NCI-H146 (cell line): ENCODE results near the gene ART4.

Source experiments
- DNase-seq: peaks from one replicate; lab custom pipeline; 2025; lab: John Stamatoyannopoulos, UW

The ART4 gene, protein sequence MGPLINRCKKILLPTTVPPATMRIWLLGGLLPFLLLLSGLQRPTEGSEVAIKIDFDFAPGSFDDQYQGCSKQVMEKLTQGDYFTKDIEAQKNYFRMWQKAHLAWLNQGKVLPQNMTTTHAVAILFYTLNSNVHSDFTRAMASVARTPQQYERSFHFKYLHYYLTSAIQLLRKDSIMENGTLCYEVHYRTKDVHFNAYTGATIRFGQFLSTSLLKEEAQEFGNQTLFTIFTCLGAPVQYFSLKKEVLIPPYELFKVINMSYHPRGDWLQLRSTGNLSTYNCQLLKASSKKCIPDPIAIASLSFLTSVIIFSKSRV

DNA sequence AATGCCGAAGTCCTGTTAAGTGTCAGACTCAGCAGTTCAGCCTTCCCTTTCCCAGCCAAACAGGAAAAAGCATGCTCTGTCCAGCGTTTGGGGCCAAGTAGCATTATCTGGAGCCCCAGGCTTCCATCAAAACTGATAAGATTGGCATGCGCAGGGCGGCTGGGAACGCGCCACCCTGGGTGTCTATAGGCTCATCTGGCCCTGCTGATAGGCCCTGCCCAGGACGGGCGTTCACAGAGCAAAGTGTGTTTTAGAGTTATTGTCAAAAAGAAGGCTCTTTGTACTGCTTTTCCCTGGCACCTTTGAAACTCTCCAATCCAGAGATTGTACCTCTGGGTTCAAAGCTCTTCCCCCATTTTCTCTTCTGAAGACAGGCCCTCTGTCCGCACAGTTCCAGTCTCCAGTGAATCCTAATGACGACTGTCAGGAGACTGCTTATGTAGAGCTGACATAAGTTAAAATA lies at the start of gene ART4:
TSS of gene ART4 (minus strand) at position 102 of the 463 bp plus-strand sequence. CDS start 413 bp downstream, outside the sequence.
- no peak for DNase-seq

DNA sequence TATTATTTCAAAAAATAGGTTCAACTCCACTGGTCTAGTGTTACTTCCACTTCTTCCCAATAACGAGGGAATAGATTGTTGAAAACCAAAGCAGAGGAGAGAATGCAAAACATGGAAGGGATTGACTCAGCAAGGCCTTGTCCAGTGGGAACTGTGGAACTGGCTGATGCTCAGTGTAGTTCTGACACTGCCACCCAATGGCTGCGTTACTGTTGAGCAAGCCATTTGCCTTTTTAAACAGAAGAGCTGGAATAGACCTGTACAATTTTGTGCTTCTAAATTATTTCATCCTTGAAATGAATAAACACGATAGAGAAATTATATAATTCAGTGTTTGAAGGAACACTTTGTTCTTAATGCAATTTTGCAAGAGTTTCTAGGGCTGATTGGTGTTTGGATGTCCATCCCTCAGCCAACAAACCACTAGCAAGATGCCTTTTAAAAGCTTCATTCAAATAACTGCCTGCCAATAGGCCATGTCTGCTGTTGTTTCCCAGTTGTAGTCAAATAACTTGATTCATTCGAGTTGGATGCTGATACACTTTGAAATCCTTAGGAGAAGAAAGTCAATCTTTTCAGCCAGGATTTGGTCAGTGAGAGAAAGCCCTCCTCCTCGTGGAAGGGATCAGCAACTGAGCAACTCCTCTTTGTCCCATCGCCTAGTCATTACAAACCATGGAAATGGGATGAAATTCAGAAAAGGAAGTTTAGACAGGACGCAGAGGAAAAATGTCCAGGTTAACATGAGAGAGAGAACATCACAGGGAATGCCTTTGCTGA lies 49.6 kb upstream of the ART4 start:
- DNase-seq: no peak

DNA sequence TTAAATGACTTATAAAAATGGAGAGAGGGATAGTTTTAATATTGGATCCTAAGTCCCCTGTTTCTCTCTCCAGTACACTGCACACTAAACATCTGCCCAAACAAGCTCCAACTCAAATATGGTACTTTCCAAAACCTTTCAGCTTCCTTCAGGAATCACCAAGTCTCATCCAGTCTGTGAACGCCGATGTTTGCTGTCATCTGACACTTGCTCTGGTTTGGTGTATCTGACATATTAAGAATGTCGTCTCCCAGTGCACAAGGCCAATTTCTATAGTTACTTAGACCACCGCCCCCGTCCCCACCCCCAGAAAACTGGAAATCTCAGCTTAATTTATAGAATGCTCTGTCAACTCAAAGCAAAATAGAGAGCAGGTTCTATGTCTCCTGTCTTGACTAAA lies 47.4 kb upstream of the ART4 start:
- DNase-seq: no peak

DNA sequence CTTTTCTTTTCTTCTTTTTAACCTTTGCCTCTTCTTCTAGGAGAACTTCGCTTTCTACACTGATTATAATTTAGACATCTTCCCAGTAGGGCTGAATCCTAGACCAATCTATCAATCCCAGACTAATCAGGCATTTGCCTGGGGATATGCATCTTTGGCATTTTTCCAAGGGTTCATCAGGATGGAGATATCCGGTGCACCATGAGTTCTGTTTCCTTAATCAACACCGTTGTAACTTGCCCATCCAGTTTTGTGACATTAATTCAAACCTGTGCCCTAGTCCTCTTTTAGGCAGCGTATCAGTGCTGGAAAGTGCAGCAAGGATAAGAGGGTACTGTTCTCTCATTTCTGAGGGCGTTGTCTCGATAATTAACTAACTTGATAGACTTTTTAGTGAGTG lies 42.9 kb upstream of the ART4 start:
- peak; percentile 7 for DNase-seq

DNA sequence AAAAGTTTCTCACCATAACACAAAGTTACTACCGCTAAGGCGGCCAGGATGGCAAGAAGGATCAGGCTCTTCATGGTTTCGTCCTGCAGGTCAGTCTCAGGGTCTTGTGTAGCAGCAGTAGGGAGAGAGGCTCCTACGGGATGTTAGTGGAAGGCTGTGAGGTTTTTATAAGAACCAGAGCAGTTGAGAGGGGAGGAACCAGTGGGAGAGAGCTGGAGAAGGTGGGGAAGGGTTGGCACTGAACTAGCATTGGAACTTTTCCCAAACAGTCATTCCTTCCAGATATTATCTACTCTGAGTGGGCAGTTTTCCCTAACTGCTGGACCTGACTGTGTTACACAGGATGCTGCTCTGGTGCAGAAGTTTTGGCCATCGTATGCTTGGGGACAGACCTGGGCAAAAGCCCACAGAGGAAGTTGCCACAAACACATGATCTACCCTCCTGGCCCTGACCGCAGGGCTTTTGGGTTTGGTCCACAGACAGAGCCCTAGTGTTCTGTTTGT lies 42.4 kb upstream of the ART4 start, which contains the start of gene MGP:
TSS of gene MGP (minus strand) at position 137 of the 504 bp plus-strand sequence. CDS start at position 74, 63 bp downstream.
- DNase-seq: no peak

DNA sequence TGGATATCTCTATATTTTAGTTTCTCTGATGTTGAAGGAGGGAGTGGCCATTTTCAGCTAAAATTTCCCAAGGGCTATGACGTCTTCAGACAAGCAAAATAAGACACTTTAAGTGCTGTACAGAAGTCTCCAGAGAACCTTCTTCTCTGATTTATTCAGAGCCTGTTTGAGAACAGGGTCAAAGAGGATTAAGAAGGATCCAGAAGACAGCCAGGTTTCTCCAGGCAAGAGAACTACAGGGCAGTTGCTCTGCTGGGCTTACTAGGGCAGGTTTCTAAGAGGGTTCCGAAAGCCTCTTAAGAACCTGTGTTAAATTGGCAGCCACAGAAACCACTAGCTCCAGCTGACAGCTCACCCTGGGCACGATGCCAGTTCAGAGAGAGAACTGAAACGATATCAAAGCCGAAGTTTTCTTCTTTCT lies 41.1 kb upstream of the ART4 start:
- no peak for DNase-seq

DNA sequence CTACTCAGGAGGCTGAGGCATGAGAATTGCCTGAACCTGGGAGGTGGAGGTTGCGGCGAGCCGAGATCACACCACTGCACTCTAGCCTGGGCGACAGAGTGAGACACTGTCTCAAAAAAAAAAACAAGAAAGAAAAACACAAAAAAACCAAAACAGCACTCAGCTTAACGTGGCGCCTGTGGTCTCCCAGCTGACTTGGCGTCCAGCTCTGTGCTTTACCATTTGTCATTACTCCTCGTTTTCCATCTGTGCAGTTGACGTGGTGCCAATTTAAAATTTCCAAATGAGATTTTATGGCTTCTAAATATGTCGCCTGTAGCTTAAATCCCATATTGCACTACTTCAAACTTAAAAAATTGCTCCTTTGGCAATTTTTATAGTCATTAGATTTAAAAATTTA lies 40.4 kb upstream of the ART4 start:
- DNase-seq: no peak

DNA sequence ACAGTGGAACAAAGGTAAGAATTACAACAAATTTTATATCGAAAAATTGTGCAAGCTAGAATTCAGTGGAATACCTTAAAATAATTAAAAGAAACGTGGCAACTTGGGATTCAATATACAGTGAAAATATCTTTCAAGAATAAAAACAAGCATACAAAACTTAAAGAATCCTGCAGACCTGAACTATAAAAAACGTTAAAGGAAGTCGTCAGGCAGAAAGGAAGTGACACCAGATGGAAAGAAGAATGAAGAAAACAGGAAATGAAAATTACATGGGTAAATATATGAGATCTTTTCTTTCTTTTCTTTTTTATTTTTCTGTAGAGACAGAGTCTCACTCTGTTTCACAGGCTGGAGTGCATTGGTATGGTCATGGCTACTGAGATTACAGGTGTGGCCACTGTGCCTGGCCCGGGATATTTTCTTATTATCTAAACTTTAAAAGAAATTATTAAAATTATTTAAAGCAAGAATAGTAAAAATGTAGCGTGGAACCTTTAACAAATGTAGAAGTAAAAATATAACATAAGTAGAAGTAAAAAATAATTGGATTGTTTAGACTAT lies 37.6 kb upstream of the ART4 start:
- no peak for DNase-seq

DNA sequence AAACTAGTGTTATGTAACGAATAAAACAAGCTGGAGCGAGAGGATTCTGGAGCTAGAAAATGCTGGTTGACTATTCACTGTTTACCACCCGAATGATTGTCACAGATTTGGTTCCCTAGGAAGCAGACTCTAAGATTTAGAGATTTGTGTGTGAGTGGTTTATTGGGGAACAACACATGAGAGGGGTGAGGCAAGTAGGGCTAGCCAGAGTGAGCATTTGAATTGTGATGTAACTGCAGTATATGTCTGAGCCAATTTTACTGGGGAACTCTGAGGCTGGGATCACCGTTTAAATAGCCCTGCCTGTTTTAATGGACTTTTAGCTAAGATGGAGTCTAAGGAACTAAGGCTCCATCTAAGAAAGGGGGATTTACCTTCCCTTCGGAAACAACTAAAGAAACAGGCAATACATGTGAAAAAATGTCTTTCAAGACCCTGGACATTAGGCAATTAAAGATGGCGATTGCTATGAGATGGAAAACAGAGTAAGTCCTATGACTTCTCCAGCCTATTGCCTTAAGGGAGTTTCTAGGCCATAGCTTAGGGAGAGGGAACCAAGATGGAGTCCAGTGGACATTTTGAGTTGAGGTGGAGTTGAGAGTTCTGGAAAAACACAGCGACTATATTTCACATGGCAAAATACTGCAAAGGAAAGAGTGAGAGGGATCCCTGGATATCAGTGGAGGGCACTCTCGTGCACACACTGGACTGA lies 36.1 kb upstream of the ART4 start:
- no peak for DNase-seq

DNA sequence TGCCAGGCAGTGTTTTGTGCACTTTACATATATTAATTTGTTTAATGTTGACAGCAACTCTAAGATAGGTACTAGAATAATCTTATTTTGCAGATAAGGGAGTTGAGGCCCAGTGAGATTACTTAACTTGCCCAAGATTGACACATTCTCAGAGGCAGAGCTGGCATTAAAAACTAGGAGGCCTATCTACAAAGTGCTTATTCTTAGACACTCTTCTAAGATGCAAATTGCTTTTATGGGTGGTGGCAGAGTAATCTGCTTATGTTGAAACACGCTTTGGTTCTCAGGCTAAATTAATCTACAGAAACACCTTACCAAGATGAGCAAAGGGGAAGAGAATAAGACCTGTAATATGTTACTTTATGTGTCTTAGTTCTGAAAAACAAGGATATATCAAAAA lies 35.2 kb upstream of the ART4 start:
- no peak for DNase-seq

DNA sequence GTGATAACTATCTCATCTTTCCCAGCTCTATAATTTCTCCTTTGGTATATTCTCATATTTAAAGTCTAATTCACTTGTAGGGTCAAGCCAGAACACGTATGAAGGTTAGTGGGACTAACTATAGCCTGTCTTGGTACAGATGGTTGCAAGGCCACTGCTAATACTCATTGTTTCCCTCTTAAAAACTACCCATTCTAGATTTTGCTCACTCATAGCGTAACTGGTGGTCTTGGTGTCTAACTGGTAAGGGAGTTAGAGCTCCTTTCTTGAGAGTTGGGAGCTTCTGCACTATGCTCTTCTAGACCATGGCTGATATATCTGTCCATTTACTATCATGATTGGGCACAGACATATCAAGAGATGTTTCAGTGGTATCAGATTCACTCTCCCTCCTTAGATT lies 33.5 kb upstream of the ART4 start:
- DNase-seq: no peak

DNA sequence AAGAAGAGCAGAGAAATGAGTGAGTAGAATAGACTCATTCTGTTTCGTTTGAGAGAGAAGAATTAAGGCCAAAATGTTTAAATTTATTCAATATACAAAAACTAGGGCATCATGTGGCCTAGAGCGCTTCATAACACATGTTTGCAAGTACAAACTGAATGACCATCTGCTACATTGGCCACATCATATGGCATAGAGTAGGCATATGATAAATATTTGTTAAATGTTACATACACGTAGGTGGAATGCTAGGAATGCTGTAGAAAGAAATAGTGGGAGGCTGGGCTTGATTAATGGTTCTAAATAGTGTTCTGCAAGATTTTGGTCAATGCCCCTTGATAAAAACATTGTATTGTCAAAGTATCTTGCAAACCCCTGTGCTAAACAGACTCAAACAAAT lies 31.6 kb upstream of the ART4 start:
- no peak for DNase-seq

DNA sequence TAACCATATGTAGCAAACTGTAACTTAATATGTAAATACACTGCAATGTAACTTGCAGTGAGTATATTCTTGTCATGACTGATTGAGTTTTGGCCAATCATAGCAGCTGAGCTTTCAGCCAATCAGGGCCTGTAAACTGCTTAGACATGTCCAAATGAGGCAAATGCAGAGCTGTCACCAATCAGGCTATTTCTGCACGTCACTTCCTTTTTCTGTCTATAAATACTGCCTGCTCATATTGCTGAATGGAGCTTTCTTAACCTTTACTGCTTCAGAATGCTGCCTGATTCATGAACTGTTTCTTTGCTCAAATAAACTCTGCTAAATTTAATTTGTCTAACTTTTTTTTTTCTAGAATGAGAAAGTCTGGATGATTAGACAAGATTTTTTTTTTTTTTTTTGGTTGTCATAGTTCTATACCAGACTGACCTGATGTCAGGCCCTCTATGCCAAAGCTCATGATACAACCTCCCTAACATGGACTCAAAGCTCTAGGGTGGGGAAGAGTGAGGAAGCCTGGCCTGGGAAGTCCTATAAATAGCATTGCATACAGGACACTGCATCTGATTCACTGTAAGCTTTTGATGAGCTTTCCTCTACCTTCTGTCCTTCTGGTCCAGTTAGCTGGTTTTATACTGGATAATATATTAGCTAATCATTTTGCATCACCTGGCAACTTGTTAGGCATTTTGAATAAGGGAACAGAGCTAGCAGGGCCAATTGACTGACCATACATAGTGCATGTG lies 30.3 kb upstream of the ART4 start:
- no peak for DNase-seq

DNA sequence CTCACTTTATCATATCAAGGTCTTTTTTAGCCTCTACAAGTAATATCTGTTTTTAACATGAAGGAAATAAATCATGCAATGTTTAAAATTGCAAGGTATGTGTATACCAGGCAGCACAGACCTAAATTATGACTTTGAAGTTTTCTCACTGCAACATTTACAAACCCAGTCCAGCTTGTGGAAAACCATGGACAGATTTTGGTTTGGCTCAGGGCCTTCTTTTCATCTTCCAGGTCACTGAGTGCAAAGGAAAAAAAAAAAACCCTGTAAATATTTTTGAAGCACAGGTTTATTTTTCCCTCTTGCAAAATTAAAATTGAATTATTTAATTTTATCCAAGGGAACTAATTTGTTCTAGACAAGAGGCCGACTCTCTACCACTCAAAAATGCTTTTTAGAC lies 28.6 kb upstream of the ART4 start:
- no peak for DNase-seq

DNA sequence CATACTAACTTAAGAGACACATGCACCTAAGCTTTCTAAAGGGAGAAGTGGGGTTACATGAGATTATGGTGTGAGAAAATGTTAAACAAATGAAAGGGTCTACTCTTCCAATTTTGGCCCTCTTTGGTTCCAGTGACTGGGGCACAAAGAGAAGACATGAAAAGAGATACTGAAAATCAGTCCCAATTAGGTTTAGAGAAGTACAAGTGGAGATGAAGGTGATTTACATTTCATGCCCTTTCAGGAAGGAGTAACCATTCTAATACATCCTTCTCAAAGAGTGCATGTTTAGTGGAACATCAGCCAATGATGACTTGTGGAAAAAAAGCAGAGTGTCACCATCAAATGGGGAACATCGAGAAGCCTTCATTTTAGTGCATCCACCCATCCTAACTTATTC lies 27.9 kb upstream of the ART4 start:
- no peak for DNase-seq

DNA sequence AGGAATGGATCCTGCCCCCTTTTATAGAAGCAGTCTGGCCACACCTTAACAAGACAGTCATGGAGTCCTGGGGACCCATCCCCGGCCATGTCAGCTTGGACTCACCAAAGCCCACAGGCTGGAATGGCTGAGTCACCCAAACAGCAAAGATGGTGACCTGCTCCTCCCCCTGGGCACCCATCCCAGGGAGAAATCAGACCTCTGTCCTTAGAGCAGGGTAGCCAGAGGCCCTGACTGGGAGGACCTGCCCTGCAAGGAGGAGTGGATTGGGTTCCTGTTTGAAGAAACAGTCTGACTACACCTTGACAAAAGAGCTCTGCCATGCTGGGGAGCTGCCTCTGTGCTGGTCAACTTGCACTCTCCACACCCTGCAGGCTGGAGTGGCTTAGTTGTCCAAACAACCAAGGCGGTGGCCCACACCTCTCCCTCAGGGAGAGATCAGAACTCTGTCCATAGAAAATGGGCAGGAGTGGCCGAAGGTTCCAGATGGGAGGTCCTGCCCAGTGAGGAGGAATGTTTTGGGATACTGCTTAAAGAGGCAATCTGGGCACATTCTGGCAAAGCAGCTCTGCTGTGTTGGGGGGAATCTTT lies 25.7 kb upstream of the ART4 start:
- DNase-seq: no peak

DNA sequence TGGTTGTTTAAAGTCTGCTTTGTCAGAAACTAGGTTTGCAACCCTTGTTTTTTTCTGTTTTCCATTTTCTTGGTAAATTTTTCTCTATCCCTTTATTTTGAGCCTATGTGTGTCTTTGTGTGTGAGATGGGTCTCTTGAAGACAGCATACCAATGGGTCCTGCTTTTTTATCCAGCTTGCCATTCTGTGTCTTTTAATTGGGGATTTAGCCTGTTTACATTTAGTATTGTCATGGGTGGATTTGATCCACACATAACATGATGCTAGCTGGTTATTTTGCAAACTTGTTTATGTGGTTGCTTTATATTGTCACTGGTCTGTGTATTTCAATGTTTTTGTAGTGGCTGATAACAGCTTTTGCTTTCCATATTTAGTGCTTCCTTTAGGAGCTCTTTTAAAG lies 17.2 kb upstream of the ART4 start:
- DNase-seq: no peak

DNA sequence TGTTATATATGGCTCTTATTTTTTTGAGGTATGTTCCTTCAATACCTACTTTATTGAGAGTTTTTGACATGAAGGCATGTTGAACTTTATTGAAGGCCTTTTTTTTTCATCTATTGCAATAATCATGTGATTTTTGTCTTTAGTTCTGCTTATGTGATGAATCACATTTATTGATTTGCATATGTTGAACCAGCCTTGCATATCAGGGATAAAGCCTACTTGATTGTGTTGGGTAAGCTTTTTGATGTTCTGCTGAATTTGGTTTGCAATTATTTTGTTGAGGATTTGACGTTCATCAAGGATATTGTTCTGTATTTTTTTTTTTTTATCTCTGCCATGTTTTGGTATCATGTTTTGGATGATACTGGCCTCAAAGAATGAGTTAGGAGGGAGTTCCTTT lies 15.2 kb upstream of the ART4 start:
- no peak for DNase-seq

DNA sequence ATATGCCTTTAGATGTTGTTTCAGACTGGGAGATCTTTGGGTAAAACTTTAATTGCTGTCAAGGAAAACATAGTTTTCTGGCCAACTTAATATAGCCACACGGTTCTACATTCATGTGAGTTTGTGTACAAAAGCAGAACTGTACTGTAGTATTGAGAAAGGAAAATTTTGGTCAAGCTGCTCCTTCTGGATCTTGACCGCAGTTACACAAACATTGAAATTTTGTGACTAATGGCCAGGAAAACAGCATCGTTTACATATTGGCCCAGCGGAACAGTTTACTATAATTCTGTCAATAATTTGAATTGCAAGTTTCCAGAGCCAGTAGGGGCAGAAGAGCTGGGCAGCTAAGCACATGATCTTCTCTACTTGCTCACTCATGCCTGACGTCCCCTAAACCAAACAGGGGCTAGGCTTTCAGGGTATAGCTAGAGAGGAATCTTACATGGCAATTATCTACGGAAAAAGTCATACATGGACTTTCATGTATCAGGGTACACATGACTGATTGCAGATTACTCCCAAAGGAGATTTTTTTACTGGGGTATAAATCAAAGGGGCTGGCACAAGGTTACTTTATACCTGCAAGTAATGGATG lies 11.4 kb upstream of the ART4 start:
- no peak for DNase-seq

DNA sequence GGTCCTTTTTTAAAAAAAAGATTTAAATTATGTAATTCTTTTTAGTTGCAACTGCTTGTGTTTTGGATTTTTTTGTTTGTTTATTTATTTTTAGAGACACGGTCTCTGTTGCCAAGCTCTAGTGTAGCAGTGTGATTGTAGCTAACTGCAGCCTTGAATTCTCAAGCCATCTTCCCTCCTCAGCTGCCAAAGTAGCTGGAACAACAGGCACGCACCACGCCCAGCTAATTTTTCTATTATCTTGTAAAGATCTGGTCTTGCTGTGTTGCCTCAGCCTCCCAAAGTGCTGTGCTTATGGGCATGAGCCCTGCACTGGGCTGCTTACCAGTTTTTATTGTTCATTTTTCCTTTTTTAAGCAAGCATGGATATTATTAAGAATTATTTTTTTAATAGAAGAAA lies 10.6 kb upstream of the ART4 start:
- no peak for DNase-seq

DNA sequence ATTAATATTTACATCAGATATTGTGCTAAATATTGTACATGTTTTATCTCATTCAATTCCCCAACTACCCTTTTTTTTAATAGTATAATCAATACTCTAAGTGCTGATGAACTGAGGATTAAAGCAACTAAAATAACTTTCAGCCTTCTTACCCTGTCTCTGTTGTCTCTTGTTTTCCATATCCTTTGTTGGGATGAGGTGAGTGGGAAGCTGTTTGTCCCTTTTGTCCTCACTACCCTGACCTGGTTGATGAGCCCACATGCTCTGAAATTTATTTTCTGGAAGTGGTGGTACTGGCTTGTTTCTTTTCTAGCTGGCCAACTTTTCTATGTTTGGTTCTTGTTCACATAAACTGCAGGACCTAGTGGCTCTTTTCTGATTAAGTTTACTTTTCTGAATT lies 9.6 kb upstream of the ART4 start:
- DNase-seq: no peak
